Left lobe of liver (tissue), 2 donors: ENCODE measurements around the gene USP17L22. TPM values are rescaled to one million over a fixed set of nuclear protein-coding genes. Genes with fewer than 3 reads are reported as not detected.
"Not testable (repeated sequence)": the region's sequence is repeated elsewhere in the genome, so short reads cannot be mapped to it uniquely, and the experiment has no call there.

Source experiments
- ATAC-seq: fragments of 200-7000 bp; cut with Tn5 transposase; one replicate; pipeline ENCODE4 v1.9.1; 2020; ENCODE audit warnings: mild to moderate bottlenecking, moderate library complexity
- DNase-seq: peaks from one replicate; pipeline ENCODE4 v3.0.0-alpha.2; 2020; ENCODE audit warnings: low spot score
- total RNA-seq: library from RNA; stranded (reverse); gene quantifications from one replicate; pipeline ENCODE4 v1.2.1, GENCODE V29; 2021
- donor health status: DM: no; HTN: no; CAD: no; lungs with moderate emphysema.
- donor health status: DM: no; HTN: yes; CAD: no.

USP17L22 gene, protein sequence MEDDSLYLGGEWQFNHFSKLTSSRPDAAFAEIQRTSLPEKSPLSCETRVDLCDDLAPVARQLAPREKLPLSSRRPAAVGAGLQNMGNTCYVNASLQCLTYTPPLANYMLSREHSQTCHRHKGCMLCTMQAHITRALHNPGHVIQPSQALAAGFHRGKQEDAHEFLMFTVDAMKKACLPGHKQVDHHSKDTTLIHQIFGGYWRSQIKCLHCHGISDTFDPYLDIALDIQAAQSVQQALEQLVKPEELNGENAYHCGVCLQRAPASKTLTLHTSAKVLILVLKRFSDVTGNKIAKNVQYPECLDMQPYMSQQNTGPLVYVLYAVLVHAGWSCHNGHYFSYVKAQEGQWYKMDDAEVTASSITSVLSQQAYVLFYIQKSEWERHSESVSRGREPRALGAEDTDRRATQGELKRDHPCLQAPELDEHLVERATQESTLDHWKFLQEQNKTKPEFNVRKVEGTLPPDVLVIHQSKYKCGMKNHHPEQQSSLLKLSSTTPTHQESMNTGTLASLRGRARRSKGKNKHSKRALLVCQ
- not detected for total RNA-seq

GRCh38 chr4:9267319-9267718 is at the start of gene USP17L22:
Gene USP17L22 (plus strand): TSS chr4:9267619. CDS start chr4:9267619, 0 bp downstream.
- not testable (repeated sequence) for DNase-seq, ATAC-seq

- ATAC-seq, DNase-seq: not testable (repeated sequence)
These were observed 47.6 kb upstream of the USP17L22 start, which contains the start of gene USP17L12 for GRCh38 chr4:9219852-9220251. Gene USP17L12 (plus strand): TSS chr4:9220152. CDS start chr4:9220152, 0 bp downstream.

GRCh38 chr4:9224596-9224995 is 42.8 kb upstream of the USP17L22 start, which contains the start of gene USP17L13:
Gene USP17L13 (plus strand): TSS chr4:9224896. CDS start chr4:9224896, 0 bp downstream.
- not testable (repeated sequence) for DNase-seq, ATAC-seq

DNA sequence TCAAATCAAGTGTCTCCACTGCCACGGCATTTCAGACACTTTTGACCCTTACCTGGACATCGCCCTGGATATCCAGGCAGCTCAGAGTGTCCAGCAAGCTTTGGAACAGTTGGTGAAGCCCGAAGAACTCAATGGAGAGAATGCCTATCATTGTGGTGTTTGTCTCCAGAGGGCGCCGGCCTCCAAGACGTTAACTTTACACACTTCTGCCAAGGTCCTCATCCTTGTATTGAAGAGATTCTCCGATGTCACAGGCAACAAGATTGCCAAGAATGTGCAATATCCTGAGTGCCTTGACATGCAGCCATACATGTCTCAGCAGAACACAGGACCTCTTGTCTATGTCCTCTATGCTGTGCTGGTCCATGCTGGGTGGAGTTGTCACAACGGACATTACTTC is 37.2 kb upstream of the USP17L22 start:
- not testable (repeated sequence) for DNase-seq, ATAC-seq

DNA sequence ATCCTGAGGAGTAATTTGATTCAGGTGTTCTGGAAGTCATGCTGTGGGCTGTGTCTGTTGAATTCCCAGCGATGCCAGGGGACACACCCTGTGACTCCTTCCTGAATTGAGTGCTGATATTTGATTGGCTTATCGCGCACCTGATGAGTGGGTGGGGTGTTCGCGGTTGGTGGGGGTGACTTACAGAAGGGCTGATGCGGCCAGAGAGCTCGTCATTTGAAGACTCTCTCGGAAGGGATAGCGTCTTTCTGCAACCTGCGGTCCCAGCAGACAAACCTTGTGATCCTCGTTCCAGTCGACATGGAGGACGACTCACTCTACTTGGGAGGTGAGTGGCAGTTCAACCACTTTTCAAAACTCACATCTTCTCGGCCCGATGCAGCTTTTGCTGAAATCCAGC is 33.3 kb upstream of the USP17L22 start, which contains the start of gene USP17L15:
Gene USP17L15 (plus strand): TSS at position 301 of the 400 bp plus-strand sequence. CDS start 0 bp downstream, at position 301.
- DNase-seq, ATAC-seq: not testable (repeated sequence)

DNA sequence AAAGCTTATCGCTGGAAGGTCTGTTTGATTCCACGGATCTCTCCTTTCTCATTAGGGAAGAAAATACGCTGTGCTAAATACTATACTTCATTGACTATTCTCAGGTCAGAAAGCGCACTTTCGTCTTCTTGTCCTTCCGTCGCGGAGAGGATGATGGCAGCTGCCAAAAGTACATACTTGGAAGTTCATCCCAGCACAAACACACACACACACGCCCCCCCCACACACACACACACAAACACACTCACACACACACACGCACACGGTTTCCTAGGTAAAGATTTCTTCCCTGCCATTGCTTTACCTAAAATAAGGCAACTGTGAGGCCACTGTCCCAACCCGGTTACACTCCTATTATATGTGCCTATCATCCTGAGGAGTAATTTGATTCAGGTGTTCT is 29.0 kb upstream of the USP17L22 start:
- DNase-seq, ATAC-seq: not testable (repeated sequence)

DNA sequence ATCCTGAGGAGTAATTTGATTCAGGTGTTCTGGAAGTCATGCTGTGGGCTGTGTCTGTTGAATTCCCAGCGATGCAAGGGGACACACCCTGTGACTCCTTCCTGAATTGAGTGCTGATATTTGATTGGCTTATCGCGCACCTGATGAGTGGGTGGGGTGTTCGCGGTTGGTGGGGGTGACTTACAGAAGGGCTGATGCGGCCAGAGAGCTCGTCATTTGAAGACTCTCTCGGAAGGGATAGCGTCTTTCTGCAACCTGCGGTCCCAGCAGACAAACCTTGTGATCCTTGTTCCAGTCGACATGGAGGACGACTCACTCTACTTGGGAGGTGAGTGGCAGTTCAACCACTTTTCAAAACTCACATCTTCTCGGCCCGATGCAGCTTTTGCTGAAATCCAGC is 23.8 kb upstream of the USP17L22 start, which contains the start of gene USP17L17:
Gene USP17L17 (plus strand): TSS at position 301 of the 400 bp plus-strand sequence. CDS start 0 bp downstream, at position 301.
- DNase-seq, ATAC-seq: not testable (repeated sequence)

- DNase-seq: peak; percentile 47
- ATAC-seq: not testable (repeated sequence)
These were observed 19.3 kb upstream of the USP17L22 start, which contains the start of gene USP17L18 for GRCh38 chr4:9247953-9248680. Gene USP17L18 (plus strand): TSS chr4:9248630. CDS start chr4:9248630, 0 bp downstream.

DNA sequence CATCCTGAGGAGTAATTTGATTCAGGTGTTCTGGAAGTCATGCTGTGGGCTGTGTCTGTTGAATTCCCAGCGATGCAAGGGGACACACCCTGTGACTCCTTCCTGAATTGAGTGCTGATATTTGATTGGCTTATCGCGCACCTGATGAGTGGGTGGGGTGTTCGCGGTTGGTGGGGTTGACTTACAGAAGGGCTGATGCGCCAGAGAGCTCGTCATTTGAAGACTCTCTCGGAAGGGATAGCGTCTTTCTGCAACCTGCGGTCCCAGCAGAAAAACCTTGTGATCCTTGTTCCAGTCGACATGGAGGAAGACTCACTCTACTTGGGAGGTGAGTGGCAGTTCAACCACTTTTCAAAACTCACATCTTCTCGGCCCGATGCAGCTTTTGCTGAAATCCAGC is 14.3 kb upstream of the USP17L22 start, which contains the start of gene USP17L19:
Gene USP17L19 (plus strand): TSS at position 301 of the 400 bp plus-strand sequence. CDS start 0 bp downstream, at position 301.
- not testable (repeated sequence) for ATAC-seq

DNA sequence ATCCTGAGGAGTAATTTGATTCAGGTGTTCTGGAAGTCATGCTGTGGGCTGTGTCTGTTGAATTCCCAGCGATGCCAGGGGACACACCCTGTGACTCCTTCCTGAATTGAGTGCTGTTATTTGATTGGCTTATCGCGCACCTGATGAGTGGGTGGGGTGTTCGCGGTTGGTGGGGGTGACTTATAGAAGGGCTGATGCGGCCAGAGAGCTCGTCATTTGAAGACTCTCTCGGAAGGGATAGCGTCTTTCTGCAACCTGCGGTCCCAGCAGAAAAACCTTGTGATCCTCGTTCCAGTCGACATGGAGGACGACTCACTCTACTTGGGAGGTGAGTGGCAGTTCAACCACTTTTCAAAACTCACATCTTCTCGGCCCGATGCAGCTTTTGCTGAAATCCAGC is 9.6 kb upstream of the USP17L22 start, which contains the start of gene USP17L20:
Gene USP17L20 (plus strand): TSS at position 301 of the 400 bp plus-strand sequence. CDS start 0 bp downstream, at position 301.
- not testable (repeated sequence) for DNase-seq, ATAC-seq

More for the DNA sequence above, 14.3 kb upstream of the USP17L22 start, which contains the start of gene USP17L19:
- DNase-seq: not testable (repeated sequence)

GRCh38 chr4:9262572-9262971 is 4.8 kb upstream of the USP17L22 start, which contains the start of gene USP17L21:
Gene USP17L21 (plus strand): TSS chr4:9262872. CDS start chr4:9262872, 0 bp downstream.
- not testable (repeated sequence) for ATAC-seq, DNase-seq

- ATAC-seq: not testable (repeated sequence)
- peak; percentile 71 for DNase-seq
These were observed 4.3 kb downstream of the USP17L22 start for GRCh38 chr4:9271719-9272118.

Other genes with a start within 250 kb of the USP17L22 start
- gene FAM90A26, start 97.2 kb upstream of the USP17L22 start, total RNA-seq: not detected
- gene USP17L10, start 57.0 kb upstream of the USP17L22 start, total RNA-seq: not detected
- not detected for gene USP17L11, start 52.2 kb upstream of the USP17L22 start, total RNA-seq
- not detected for gene USP17L12, start 47.5 kb upstream of the USP17L22 start, total RNA-seq
- not detected for gene USP17L13, start 42.7 kb upstream of the USP17L22 start, total RNA-seq
- gene USP17L15, start 33.2 kb upstream of the USP17L22 start, total RNA-seq: not detected
- gene USP17L17, start 23.7 kb upstream of the USP17L22 start, total RNA-seq: not detected
- not detected for gene USP17L18, start 19.0 kb upstream of the USP17L22 start, total RNA-seq
- not detected for gene USP17L19, start 14.2 kb upstream of the USP17L22 start, total RNA-seq
- gene USP17L20, start 9.5 kb upstream of the USP17L22 start, total RNA-seq: not detected
- gene USP17L21, start 4.7 kb upstream of the USP17L22 start, total RNA-seq: not detected
- not detected for gene USP17L24, start 57.5 kb downstream of the USP17L22 start, total RNA-seq
- gene USP17L25, start 62.3 kb downstream of the USP17L22 start, total RNA-seq: not detected
- gene USP17L26, start 67.0 kb downstream of the USP17L22 start, total RNA-seq: not detected
- not detected for gene USP17L5, start 71.8 kb downstream of the USP17L22 start, total RNA-seq
- gene USP17L27, start 76.5 kb downstream of the USP17L22 start, total RNA-seq: not detected
- not detected for gene USP17L28, start 81.3 kb downstream of the USP17L22 start, total RNA-seq
- gene USP17L29, start 86.0 kb downstream of the USP17L22 start, total RNA-seq: not detected
- gene USP17L30, start 95.5 kb downstream of the USP17L22 start, total RNA-seq: not detected
- not detected for gene DEFB131A, start 176.8 kb downstream of the USP17L22 start, total RNA-seq